ENCODE data around the gene SLCO4A1. TPM values are rescaled to one million over a fixed set of nuclear protein-coding genes. Genes with fewer than 3 reads are reported as not detected.
"Not testable (repeated sequence)": the region's sequence is repeated elsewhere in the genome, so short reads cannot be mapped to it uniquely, and the experiment has no call there.

Gene SLCO4A1
- total RNA-seq, 1 donor, result under 0.01 TPM

DNA sequence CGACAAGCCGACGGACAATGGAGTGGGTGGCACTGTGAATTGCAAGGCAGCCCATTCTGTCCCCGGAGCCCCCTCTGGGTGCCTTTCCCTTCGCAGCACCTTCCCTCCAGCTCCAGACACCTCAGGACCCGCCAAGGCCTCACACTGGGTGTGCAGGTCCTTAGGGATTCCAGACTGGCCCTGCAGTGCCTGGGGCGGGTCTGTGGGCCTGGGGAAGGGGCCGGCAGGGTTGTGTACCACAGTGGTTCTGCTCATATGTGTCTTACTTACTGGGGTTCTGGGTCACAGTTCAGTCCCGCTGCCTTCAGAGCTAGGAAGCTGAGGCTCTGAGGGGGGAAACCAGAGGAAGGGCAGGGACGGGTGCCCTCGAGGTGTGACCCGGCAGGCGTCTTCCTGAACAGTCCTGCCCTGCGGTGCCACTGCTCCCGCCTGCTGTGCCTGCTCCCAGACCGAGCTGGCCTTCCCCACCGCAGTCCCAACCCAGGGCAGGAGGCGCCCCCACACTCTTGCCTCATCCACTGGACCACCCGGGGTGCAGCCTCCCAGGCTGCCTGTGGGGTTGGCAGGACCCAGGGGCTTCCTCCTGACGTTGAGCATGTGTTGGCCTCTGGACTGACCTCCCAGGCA lies 16.3 kb upstream of the SLCO4A1 start:
- H3K27me3 ChIP-seq (ENCODE audit: insufficient read depth, low read length), result peaks cover 6% of the 10 kb centered on the region
- no peak overlapping the region for H2AFZ ChIP-seq (ENCODE audit: low read length)
- H3K4me3 ChIP-seq (ENCODE audit: insufficient read depth, low read length), result no peak overlapping the region
- no peak overlapping the region for H3K27ac ChIP-seq (ENCODE audit: low read depth, low read length)
- TF ChIP-seq, protein P1, sequence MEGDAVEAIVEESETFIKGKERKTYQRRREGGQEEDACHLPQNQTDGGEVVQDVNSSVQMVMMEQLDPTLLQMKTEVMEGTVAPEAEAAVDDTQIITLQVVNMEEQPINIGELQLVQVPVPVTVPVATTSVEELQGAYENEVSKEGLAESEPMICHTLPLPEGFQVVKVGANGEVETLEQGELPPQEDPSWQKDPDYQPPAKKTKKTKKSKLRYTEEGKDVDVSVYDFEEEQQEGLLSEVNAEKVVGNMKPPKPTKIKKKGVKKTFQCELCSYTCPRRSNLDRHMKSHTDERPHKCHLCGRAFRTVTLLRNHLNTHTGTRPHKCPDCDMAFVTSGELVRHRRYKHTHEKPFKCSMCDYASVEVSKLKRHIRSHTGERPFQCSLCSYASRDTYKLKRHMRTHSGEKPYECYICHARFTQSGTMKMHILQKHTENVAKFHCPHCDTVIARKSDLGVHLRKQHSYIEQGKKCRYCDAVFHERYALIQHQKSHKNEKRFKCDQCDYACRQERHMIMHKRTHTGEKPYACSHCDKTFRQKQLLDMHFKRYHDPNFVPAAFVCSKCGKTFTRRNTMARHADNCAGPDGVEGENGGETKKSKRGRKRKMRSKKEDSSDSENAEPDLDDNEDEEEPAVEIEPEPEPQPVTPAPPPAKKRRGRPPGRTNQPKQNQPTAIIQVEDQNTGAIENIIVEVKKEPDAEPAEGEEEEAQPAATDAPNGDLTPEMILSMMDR (IDR thresholded peaks at IDR 0.05; ENCODE audit: extremely low read depth, low read depth, low read length), result no peak
- no peaks in the 10 kb centered on the region for H4K20me1 ChIP-seq (ENCODE audit: insufficient read depth, low read length)
- no peak overlapping the region for H3K4me2 ChIP-seq (ENCODE audit: insufficient read depth, low read length)
- H3K4me1 ChIP-seq (ENCODE audit: insufficient read depth, low read length), result peaks cover 8% of the 10 kb centered on the region
- no peak for DNase-seq (ENCODE audit: insufficient read length, low spot score, missing footprints)
- H3K9me3 ChIP-seq (ENCODE audit: low read depth, low read length), result no peaks in the 10 kb centered on the region
- H3K79me2 ChIP-seq (ENCODE audit: insufficient read depth, low read length), result no peaks in the 10 kb centered on the region
- H3K36me3 ChIP-seq (ENCODE audit: insufficient read depth, low read length), result no peaks in the 10 kb centered on the region

DNA sequence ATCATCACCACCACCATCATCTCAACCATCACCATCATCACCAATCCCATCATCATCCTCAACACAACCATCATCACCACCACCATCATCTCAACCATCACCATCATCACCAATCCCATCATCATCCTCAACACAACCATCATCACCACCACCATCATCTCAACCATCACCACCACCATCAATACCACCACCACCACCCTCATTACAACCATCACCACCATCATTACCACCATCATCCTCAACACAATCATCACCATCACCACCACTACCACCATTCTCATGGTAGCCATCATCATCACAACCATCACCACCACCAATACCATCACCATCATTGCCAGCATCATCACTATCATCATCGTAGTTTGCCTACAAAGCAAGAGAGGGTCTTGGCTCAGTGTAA lies 14.9 kb upstream of the SLCO4A1 start:
- H3K4me3 ChIP-seq (ENCODE audit: insufficient read depth, low read length); H4K20me1 ChIP-seq (ENCODE audit: insufficient read depth, low read length); H3K4me2 ChIP-seq (ENCODE audit: insufficient read depth, low read length); H3K27ac ChIP-seq (ENCODE audit: low read depth, low read length); H2AFZ ChIP-seq (ENCODE audit: low read length); DNase-seq (ENCODE audit: insufficient read length, low spot score, missing footprints); H3K9me3 ChIP-seq (ENCODE audit: low read depth, low read length); H3K4me1 ChIP-seq (ENCODE audit: insufficient read depth, low read length); H3K79me2 ChIP-seq (ENCODE audit: insufficient read depth, low read length); H3K36me3 ChIP-seq (ENCODE audit: insufficient read depth, low read length): not testable (repeated sequence)
- peaks cover 13% of the 10 kb centered on the region for H3K27me3 ChIP-seq (ENCODE audit: insufficient read depth, low read length)

DNA sequence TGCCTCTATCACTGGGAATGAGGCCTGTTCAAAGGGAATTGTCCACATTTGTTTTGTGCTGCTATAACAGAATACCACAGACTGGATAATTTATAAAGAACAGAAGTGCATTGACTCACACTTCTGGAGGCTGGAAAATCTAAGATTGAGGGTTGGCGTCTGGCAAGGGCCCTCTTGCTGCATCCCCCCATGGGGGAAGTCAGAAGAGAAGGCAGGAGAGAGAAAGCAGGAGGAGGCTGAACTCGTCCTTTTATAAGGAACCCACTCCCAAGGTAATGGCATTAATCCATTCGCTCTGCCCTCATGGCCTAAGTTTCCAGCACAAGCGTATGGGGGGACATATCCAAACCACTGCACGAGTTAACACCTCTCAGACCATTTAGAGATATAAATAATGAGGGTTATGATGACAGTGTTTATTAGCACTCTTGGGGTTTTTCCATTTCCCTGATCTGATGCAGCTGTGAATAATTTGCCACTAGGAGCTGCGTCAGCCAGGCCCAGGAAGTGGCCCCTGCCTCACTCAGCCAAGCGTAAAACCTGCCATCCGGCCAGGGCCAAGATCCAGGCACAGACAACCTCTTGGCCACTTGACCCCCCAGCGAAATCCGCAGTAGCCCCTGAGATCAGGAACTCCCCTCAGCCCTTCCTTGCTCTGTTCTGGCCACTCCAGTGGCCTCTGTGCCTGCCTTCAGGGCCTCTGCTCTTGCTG lies 14.2 kb upstream of the SLCO4A1 start:
- H3K4me3 ChIP-seq (ENCODE audit: insufficient read depth, low read length), result no peak overlapping the region

GRCh38 chr20:62628691-62629090 lies 13.6 kb upstream of the SLCO4A1 start:
- Histone ChIP-seq H3K36me3 (ENCODE audit: insufficient read depth, low read length) (no peaks in the 10 kb centered on the region), H3K27ac (ENCODE audit: low read depth, low read length) (no peak overlapping the region), H3K79me2 (ENCODE audit: insufficient read depth, low read length) (no peaks in the 10 kb centered on the region), H3K4me3 (ENCODE audit: insufficient read depth, low read length) (no peak overlapping the region), H4K20me1 (ENCODE audit: insufficient read depth, low read length) (no peaks in the 10 kb centered on the region), H3K4me1 (ENCODE audit: insufficient read depth, low read length) (peaks cover 2% of the 10 kb centered on the region), H3K9me3 (ENCODE audit: low read depth, low read length) (no peaks in the 10 kb centered on the region), H2AFZ (ENCODE audit: low read length) (no peak overlapping the region), H3K4me2 (ENCODE audit: insufficient read depth, low read length) (no peak overlapping the region), H3K27me3 (ENCODE audit: insufficient read depth, low read length) (peaks cover 22% of the 10 kb centered on the region)
- TF ChIP-seq, protein P1 (IDR thresholded peaks at IDR 0.05; ENCODE audit: extremely low read depth, low read depth, low read length), result no peak
- no peak for DNase-seq (ENCODE audit: insufficient read length, low spot score, missing footprints)

More for the DNA sequence above, 14.2 kb upstream of the SLCO4A1 start:
- no peak overlapping the region for H3K4me2 ChIP-seq (ENCODE audit: insufficient read depth, low read length)
- no peaks in the 10 kb centered on the region for H3K9me3 ChIP-seq (ENCODE audit: low read depth, low read length)
- no peak overlapping the region for H3K27ac ChIP-seq (ENCODE audit: low read depth, low read length)
- H3K27me3 ChIP-seq (ENCODE audit: insufficient read depth, low read length), result peaks cover 20% of the 10 kb centered on the region
- H4K20me1 ChIP-seq (ENCODE audit: insufficient read depth, low read length), result no peaks in the 10 kb centered on the region
- TF ChIP-seq, protein P1 (IDR thresholded peaks at IDR 0.05; ENCODE audit: extremely low read depth, low read depth, low read length), result no peak
- H3K4me1 ChIP-seq (ENCODE audit: insufficient read depth, low read length), result peaks cover 8% of the 10 kb centered on the region
- no peaks in the 10 kb centered on the region for H3K36me3 ChIP-seq (ENCODE audit: insufficient read depth, low read length)
- H3K79me2 ChIP-seq (ENCODE audit: insufficient read depth, low read length), result no peaks in the 10 kb centered on the region
- DNase-seq (ENCODE audit: insufficient read length, low spot score, missing footprints), result no peak
- H2AFZ ChIP-seq (ENCODE audit: low read length), result no peak overlapping the region
